Retinal pigment epithelial cell (primary cell): Measurements from ENCODE around the gene RHBDD2.
"Not testable (repeated sequence)": the region's sequence is repeated elsewhere in the genome, so short reads cannot be mapped to it uniquely, and the experiment has no call there.

Experiments
- DNase-seq: peaks from one replicate; pipeline ENCODE4 v3.0.0-alpha.2; 2010; ENCODE audit warnings: low read depth
- H3K4me3 ChIP-seq: 2 replicates; pipeline ENCODE4 v1.5.1; 2011; ENCODE audit warnings: mild to moderate bottlenecking, low read length, control low read depth, moderate library complexity
- TF ChIP-seq, protein P1 (sequence below): conservative IDR thresholded peaks from 2 replicates; pipeline ENCODE4 v1.5.1; 2011; ENCODE audit warnings: low read depth, low read length, control low read depth, inconsistent platforms

Gene RHBDD2

DNA sequence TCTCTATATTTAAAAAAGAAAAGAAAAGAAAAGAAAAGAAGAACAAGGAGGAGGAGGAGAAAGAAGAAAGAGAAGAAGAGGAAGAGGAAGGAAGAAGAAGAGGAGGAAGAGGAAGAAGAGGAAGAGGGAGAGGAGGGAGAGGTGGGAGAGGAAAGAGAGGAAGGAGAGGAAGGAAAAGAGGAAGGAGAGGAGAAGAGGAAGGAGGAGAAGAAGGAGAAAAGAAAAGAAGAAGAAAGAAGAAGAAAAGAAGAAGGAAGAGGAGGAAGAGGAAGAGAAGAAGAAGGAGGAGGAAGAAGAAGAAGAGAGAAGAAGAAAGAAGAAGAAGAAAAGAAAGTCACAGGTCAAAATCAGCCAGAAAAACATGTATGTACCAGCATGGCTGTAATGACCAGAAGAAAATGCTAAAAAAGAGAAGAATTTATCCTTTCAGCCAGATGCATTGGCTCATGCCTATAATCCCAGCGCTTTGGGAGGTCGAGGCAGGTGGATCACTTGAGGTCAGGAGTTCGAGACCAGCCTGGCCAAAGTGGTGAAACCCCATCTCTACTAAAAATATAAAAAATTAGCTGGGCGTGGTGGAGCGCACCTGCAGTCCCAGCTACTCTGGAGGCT is 30.8 kb downstream of the RHBDD2 start:
- H3K4me3 ChIP-seq = no peak overlapping the region
- no peak for DNase-seq
- TF ChIP-seq, protein P1, sequence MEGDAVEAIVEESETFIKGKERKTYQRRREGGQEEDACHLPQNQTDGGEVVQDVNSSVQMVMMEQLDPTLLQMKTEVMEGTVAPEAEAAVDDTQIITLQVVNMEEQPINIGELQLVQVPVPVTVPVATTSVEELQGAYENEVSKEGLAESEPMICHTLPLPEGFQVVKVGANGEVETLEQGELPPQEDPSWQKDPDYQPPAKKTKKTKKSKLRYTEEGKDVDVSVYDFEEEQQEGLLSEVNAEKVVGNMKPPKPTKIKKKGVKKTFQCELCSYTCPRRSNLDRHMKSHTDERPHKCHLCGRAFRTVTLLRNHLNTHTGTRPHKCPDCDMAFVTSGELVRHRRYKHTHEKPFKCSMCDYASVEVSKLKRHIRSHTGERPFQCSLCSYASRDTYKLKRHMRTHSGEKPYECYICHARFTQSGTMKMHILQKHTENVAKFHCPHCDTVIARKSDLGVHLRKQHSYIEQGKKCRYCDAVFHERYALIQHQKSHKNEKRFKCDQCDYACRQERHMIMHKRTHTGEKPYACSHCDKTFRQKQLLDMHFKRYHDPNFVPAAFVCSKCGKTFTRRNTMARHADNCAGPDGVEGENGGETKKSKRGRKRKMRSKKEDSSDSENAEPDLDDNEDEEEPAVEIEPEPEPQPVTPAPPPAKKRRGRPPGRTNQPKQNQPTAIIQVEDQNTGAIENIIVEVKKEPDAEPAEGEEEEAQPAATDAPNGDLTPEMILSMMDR = no peak

DNA sequence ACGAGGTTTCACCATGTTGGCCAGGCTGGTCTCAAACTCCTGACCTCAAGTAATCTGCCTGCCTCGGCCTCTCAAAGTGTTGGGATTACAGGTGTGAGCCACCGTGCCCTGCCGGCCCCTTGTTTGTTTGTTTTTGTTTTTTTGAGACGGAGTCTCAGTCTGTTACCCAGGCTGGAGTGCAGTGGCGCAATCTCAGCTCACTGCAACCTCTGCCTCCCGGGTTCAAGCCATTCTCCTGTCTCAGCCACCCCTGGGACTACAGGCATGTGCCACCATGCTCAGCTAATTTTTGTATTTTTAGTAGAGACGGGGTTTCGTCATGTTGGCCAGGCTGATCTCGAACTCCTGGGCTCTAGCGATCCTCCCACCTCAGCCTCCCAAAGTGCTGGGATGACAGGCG is 32.4 kb downstream of the RHBDD2 start:
- DNase-seq, H3K4me3 ChIP-seq: not testable (repeated sequence)

DNA sequence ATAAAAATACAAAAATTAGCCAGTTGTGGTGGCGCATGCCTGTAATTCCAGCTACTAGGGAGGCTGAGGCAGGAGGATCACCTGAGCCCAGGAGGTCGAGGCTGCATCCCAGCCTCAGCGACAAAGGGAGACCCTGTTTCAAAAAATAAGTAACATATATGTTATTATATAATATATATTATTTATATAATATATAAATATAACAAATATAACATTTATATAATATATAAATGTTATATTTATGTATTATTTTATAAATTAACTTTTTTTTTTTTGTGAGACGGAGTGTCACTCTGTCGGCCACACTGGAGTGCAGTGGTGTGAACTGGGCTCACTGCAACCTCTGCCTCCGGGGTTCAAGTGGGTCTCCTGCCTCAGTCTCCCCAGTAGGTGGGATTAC is 34.6 kb downstream of the RHBDD2 start:
- no peak for DNase-seq
- TF ChIP-seq, protein P1 = no peak
- H3K4me3 ChIP-seq = no peak overlapping the region

DNA sequence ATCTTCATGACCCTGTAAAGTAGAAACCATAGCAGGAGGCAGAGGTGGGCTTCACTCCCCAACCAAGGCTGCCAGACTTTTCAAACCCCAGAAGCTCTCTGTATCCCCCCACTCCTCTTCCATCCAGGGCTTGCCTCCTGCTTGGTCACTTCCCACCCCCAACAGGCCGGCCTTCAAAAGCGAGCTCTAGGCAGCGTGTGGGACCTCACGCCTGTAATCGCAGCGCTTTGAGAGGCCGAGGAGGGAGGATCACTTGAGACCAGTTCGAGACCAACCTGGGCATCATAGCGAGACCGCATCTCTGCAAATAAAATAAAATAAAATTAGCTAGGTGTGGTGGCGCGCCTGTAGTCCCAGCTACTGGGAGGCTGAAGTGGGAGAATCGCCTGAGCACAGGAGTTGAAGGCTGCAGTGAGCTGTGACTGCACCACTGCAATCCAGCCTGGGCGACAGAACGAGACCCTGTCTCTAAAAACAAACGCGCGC is 35.4 kb downstream of the RHBDD2 start:
- TF ChIP-seq, protein P1 = no peak
- DNase-seq = no peak
- H3K4me3 ChIP-seq = peak overlapping the region; percentile 72

DNA sequence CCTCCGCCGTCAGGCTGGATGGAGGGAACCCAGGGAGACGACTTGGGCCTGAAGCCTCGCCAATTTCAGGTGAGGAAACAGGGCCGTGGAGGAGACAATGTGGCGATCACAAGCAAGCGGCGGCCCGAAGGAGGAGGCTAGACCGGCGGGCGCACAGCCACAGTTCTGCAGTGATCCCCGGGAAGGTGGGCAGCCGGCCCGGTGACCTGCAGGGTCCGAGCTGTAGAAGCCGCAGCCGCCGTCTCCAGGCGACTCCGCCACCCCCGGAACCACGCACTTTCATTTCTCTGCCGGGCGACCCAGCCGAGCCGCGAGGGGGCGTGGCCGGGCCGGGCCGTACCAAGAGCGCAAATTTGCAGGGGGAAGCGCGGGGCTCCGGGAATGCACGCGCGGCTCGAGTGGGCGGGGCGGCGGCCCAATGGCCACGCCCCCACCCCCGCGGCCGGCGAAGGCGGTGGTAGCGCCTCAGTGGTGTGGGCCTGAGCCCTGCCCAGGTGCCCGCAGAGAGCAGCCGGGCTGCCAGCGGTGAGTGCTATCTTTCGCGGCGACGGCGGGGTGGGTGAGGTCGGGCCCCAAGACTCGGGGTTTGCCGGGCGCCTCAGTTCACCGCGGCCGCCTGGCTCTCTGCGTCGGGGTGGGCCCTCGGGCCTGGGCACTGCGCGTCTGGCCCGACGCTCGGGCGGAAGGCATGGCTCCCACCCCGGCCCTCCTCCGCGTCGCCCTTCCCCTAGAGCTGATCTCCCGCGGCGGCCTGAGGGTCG is 36.0 kb downstream of the RHBDD2 start, which contains the start of gene POR:
TSS of gene POR (plus strand) at position 501 of the 761 bp plus-strand sequence. CDS start 38,847 bp downstream, outside the sequence.
- peak within 1 kb of the TSS; percentile 90 for H3K4me3 ChIP-seq
- peak; percentile 56 for DNase-seq
- TF ChIP-seq, protein P1 = no peak

DNA sequence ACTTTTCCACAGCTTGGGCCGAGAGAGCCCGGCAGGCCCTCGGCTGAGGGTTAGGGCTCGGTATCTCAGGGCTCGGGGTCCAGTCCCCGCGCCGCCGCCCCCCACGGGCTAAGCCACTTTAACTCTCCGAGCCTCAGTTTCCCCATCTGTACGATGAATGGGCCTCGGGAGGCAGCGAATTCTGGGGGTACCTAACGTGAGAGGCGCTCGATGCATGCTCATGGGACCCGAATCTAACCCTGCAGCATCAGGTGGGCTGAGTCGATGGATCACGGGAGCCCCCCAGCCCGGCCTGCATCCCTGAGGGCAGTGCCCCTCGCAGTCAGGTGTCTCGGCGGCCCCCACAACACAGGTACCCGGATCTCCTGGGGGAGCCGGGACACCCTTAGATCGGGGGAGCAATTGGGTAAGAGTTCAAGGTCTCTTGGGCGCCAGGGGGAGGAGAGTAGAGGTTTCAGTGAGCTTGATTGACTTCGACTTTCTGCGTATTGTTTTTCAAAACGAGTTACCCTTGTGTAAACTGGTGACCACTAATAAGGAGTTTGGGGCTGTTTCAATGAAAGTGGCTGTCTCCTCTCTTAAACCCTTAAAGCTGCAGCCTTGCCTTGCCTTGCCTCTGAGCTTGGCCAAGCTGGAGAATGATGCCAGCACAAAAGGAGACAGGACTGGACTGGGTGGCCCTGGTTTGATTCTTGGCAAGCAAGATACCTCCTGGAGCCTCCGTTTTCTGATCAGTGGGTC is 36.8 kb downstream of the RHBDD2 start:
- TF ChIP-seq, protein P1 = no peak
- DNase-seq = no peak

DNA sequence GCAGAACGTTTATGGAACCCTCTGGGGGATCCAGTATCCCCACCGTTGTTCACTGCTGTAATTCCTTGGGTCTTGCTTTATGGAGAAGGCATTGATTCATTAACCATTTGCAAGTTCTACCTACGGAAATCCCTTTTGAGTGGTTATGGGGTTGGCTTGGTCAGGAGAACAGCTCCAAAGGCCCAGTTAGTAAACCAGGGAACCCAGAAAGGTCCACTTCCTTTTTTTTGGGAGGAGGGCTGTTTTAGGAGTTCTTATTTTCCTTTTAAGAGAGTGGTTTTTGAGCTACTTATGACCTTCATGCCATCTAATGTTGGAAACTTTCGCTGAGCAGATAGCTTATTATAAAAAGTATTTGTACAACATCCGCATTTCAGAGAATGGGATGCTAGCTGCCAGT is 37.4 kb downstream of the RHBDD2 start:
- DNase-seq = no peak
- TF ChIP-seq, protein P1 = no peak
- peak overlapping the region; percentile 90 for H3K4me3 ChIP-seq

More for the DNA sequence above, 36.8 kb downstream of the RHBDD2 start:
- H3K4me3 ChIP-seq = peak overlapping the region; percentile 90
